Activated CD4-positive, alpha-beta T cell treated with anti-CD3 and anti-CD28 coated beads, Interleukin-2, amount 50 U/mL, for 4 hours (primary cell): ENCODE measurements around the gene PNMA8A.
A peak's percentile ranks its signal among the peaks of the same experiment; 100 is the strongest.
"Not testable (repeated sequence)": the region's sequence is repeated elsewhere in the genome, so short reads cannot be mapped to it uniquely, and the experiment has no call there.

Experiments used
- DNase-seq, 2 experiments: peaks; one replicate each; pipeline ENCODE4 v3.0.0-alpha.2; 2020

The PNMA8A gene, protein sequence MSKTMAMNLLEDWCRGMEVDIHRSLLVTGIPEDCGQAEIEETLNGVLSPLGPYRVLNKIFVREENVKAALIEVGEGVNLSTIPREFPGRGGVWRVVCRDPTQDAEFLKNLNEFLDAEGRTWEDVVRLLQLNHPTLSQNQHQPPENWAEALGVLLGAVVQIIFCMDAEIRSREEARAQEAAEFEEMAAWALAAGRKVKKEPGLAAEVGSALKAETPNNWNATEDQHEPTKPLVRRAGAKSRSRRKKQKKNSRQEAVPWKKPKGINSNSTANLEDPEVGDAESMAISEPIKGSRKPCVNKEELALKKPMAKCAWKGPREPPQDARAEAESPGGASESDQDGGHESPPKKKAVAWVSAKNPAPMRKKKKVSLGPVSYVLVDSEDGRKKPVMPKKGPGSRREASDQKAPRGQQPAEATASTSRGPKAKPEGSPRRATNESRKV

GRCh38 chr19:46471116-46471733 lies at the start of gene PNMA8A:
Gene PNMA8A, minus strand, starts transcription at chr19:46471563. Its CDS starts 528 bp downstream, at chr19:46471035.
- no peak for DNase-seq

DNA sequence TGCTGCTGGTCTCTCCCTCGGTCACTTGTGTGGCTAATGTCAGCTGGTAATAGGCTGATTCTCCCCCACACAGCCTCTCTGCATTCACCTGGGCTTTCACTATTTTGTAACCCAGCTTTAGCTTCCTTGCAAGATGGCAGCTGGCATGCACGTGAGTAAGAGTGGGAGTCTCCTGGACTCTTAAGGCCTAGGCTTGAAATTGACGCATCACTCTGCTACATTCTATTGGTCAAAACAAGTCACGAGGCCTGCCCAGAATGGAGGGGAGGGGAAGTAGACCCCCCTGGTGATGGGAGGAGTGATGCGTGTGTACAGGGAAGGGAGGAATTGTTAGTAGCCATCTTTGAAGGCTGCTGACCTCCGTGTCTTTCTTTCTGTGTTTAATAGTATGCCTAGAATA lies 49.3 kb upstream of the PNMA8A start:
- DNase-seq = no peak

GRCh38 chr19:46517471-46517870 lies 46.1 kb upstream of the PNMA8A start:
- DNase-seq = no peak

DNA sequence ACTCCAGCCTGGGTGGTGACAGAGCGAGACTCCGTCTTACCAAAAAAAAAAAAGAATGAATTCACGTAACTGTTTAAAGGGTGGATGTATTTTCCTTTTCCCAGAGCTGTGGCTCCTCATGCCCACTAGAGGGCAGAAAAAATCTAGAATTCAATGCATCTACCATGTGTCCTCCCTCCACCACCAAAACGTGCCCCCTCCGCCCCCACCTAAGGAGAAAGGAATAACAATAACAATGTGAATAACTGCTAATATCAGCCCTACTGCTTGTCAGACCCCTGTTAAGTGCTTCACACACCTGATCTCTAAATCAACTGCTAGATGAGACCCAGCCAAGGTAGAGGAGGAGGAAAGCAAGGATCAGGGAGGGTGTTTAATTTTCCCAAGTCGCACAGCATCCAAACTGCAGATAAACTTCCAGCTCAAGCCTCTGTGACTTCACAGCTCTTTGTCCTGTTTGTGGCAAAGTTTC lies 44.6 kb upstream of the PNMA8A start:
- peak; percentile 30 to 40 for DNase-seq

DNA sequence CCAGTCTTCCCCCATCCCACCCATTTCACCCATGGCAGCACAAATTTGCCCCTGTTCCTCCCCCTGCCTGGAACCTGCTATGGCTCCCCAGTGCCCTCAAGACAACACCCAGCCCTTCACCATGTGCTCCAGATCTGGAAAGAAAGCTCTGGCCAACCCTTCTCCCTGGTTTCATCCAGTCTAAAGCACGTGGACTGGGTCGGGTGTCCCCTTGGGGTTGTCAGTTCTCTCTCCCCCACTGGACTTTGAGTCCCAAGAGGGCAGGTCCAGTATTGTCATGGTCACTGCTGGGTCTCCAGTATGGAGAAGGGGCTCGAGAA lies 43.9 kb upstream of the PNMA8A start:
- DNase-seq = no peak

DNA sequence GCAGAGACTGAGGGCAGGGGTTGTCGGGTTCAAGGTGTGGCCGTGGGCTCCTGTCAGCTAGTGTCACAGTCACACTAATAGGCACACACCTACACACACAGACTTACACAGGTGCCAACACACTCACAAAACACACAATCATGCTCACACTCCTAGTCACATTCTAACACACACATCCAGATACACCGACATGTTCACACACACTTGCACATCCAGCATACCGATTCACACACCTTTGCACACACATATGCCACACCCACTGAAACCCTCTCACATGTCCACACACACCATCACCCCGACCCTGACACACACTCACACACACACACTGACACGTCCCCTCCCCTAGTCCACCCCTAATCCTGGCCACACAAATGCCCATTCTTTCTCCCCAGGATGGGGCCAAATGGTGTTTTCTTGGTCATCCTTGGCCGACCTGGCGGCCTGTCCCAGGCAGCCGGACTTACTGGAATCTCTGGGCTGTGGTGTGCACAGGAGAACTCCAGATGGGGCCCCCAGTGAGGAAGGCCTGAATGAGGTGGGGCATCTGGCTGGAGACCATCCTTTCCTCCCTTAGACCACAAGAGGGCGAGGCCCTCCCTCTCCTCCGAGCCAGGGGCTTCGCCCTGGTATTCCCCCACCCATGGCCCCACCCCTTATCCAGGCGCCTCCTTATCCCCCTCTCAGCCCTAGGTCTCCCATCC lies 43.4 kb upstream of the PNMA8A start:
- no peak for DNase-seq

DNA sequence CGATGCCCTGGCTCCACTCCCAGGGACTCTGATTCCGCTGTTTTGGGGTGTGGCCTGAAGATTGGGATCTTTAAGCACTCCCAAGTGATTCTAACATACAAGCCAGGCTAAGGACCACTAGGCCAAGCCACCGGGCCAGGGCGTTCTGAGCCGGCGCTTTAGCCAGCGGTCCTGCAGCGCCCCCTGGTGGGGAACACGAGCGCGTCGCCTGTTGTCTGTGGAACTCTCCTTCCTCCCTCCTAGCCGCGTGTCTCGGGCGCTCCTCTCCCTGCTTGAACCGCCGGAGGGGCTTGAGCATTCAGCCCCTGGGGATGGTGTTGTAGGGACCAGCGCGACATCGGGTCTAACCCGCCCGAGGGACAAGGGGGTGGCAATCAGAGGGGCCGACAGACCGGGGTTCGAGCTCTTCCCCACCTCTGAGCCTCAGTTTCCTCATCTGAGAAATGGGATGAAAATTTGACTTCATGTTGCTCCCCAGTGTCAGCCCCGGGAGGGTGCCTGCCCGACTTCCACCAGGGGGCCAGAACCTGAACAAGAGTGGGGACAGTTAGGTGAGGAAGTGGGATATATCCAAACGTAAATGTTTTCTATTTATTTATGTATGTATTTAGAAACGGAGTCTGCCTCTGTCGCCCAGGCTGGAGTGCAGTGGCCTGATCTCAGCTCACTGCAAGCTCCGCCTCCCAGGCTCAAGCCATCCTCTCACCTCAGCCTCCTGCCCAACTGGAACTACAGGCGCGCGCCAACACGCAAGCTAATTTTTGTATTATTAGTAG lies 42.3 kb upstream of the PNMA8A start:
- DNase-seq = peak; percentile 77 to 79

DNA sequence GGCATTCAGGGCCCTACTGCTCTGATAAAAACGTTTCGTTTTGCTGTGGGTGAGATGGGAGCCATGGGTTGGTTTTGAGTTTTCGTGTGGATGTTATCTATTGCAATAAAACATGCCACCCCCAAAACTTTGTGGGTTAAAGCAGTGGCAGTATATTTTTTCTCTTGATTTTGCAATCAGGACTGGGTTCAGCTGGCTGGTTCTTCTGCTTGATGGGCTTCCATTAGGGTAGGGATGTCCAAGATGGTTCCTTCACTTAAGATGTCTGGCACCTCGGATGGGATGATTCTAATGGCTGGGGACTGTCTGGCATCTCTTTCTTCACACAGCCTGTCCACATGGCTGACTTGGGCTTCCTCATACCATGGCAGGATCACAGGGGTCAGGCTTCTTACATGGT lies 39.9 kb upstream of the PNMA8A start:
- no peak for DNase-seq

DNA sequence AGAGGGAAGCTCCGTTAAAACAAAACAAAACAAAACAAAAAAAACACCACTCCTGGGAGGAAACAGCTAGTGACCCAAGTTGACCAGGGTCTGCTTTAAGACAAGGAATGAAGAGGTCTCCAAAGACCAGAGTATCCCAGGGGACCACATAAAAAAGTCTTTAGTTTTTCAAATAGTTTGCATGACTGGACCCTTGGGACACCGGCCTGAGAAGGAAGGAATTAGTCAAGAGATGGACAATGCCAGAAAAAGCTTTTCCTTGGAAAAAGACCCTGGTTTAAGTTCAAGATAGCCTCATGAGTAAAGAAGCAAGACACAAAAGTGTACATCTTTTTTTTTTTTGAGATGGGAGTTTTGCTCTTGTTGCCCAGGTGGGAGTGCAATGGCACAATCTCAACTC lies 36.8 kb upstream of the PNMA8A start:
- DNase-seq = no peak

- DNase-seq = no peak
These were observed 32.6 kb upstream of the PNMA8A start for GRCh38 chr19:46503848-46504453.

- DNase-seq = no peak
These were observed 31.5 kb upstream of the PNMA8A start for GRCh38 chr19:46502891-46503290.

DNA sequence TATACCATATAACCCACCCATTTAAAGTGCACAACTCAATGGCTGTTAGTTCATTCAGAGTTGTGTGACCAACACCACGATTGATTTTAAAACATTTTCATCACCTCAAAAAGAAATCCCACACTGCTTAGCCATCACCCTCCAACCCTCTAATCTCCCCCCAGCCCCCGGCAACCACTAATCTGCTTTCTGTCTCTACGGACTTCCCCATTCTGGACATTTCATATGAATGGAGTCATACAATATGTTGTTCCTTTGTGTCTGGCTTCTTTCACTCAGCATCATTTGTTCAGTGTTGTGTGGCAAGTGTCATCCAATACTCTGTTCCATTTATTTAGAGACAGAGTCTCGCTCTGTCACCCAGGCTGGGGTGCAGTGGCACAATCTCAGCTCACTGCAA lies 28.3 kb upstream of the PNMA8A start:
- DNase-seq = no peak

DNA sequence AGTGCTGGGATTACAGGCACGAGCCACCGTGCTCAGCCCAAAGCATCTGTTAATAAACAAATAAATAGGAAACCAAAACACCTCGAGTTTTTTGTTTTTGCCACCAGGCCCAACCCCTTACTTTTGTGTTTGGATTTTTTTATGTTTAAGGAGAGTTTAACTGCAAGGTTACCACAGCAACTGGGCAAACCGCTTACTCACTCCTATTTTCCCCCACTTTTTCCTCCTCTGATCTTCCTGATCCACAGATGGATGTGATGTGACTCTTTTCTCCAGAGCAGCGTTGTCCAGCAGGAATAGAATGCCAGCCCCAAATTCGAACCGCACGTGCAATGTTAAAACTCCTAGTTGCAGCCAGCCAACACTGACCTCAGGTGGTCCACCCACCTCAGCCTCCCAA lies 26.4 kb upstream of the PNMA8A start:
- DNase-seq = no peak

GRCh38 chr19:46496886-46497285 lies 25.5 kb upstream of the PNMA8A start:
- not testable (repeated sequence) for DNase-seq

GRCh38 chr19:46496304-46496703 lies 24.9 kb upstream of the PNMA8A start:
- no peak for DNase-seq

DNA sequence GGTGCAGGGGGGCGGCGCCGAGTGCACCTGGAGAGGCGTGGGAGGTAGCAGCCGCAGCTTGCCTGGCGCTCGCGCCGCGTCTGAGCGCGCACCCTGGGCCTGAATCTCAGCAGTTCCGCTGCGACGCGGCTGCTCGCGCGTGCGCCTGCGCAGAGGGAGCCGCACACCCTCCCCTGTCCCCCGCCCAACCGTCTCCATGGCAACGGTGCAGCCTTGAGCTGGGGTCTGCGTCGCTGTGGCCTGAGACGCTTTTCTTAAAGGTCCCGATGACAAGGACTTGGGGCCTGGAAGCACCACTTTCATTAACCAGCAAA lies 24.4 kb upstream of the PNMA8A start, which contains the start of gene PNMA8B:
Gene PNMA8B (minus strand): TSS at position 82 of the 314 bp plus-strand sequence. CDS start 402 bp downstream, outside the sequence.
- DNase-seq = peak; percentile 37 to 46

GRCh38 chr19:46494941-46495785 lies 23.8 kb upstream of the PNMA8A start:
- DNase-seq = no peak

DNA sequence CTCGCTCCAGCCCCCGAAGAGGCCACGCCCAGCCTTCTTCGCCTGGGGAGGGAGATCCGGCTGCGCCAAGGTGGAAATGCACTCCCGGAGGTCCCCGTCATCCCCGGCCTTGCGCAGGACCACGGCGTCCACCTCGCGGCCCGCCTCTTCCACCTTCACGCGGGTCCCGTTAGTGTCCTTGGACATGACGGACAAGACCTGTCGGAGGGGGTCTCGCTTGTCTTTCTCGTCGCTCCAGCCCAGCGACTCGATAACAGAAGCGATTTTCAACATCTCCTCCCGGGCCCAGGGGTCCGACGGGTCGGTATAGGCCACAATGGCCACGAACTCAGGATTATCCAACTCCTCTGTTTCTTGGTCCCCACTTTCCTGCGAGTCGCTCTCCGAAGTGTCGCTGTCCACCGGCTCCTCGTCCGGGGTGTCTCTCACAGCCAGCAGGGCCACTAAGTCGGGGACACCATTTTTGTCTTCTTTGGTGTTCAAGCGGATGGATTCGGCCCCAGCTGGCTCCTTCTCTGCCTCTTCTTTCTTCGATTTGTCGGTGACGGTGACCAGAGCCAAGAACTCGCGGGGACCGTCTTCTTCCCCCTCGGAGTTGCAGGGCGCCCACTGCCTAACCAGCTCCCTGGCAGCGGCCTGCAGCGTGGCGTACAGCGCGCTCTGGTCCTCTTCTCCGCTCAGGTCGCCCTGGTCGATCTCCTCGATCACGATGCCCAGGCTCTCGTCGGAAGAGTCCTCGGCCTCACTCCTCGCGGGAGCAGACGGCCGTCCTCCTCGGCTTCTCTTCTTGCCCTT lies 23.0 kb upstream of the PNMA8A start:
- no peak for DNase-seq

DNA sequence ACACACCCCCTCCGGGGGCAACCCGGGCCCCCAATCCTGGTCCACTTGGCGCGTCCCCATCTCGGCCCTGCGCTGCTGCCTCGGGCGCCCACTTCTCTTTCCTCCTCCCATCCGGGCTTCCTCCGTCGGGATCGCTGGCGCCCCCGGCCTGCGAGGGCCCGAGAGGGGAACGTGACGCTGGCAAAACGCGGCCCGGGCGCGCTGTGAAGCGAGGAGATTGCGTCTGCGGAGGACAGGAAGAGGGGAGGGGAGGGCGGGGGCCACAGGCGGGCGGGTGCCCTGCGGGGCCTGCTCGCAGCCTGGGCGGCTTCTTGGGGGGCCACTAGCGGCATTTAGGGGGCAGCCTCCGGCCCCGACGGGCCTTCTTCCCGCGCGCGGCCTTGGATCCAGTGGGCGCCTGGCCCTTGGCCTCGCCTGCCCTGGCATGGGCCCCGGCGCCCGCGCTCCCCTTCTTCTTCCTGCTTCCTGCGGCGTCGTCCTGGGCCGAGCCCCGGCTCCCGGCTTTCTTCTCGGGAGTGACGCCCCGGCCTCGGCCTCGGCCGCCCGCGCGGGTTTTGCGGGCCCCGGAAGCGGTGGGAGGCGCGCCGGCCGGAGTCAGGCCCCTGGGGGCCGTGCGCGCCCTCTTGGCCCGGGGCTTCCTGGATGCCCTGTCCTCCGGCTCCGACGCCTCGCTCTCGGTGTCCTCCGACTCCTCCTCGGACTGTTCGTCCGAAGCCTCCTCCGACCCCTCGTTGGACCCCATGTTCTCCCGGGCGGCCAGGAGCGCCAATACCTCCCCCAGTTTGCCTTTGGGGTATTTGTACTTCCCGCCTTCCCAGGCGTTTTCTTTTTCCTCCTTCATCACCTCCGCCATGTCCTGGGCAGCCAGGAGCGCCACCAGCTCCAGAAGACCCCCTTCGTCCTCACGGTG lies 22.1 kb upstream of the PNMA8A start:
- peak; percentile 23 to 31 for DNase-seq

- no peak for DNase-seq
These were observed 21.5 kb upstream of the PNMA8A start for GRCh38 chr19:46492841-46493235.
